ENCODE results near the gene NOL4L.

Gene NOL4L

DNA sequence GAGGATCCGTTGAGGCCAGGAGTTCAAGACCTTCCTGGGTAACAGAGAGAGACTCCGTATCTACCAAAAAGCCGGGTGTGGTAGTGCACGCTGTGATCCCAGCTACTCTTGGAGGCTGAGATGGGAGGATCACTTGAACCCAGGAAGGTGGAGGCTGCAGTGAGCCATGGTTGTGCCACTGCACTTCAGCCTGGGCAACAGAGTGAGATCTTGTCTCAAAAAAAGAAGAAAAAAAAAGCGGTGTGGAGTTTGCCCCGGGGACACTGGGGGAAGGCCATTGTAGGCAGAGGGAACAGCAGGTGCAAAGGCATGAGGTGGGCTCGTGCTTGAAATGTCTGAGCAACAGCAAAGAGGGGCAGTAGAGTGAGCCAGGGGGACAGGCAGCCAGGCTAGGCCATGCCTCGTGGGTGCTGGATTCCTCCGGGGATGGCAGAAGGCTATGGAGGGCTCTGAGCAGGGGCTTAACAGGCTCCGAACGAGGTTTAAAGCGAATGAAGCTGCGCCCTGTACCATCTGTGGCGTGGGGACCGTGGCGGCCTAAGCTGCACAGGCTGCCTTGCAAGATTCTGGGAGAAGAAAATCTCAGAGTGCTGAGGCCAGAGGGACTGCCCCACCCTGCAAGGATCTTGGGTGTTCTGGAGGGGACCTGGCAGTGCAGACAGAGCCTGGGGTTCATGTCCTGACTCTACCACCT lies 36.9 kb upstream of the NOL4L start:
- H3K4me3 ChIP-seq (ENCODE audit: low read depth, low read length): no peak overlapping the region
- TF ChIP-seq CTCF (IDR thresholded peaks at IDR 0.05; ENCODE audit: borderline replicate concordance, insufficient read depth, low read depth, low read length): no peak

DNA sequence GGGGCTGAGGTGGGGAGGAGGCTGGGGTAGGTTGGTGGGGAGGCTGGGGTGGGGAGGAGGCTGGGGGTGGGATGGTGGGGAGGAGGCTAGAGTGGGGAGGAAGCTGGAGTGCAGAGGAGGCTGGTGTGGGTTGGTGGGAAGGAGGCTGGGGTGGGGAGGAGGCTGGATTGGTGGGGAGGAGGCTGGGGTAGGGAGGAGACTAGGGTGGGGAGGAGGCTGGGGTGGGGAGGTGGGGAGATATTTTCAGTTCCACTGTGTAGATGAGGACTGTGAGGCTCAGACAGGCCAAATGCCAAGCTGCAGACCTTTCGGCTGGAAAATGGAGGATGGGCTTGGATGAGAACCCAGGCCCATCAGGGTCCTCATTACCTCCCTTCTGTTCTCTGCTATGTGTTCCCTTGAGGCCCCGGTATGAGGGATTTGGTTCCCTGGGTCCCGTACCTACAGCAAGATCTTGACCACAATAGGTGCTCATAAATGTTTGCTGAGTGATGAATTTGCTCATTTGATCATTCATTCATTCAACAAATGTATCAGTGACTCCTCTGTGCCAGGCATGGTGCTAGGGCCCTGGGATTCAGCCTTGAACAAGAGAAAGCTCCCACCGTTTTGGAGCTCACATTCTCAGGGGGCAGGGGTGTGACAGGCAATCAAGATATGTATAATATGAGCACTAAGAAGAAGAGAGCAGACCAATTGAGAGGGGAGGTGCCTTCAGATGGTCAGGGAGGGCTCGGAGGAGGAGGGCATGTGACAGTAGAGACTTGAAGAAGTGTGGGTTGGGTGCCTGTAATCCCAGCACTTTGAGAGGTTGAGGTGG lies 36.1 kb upstream of the NOL4L start:
- no peak overlapping the region for H3K4me3 ChIP-seq (ENCODE audit: low read depth, low read length)
- no peak for TF ChIP-seq CTCF (IDR thresholded peaks at IDR 0.05; ENCODE audit: borderline replicate concordance, insufficient read depth, low read depth, low read length)

- TF ChIP-seq CTCF (IDR thresholded peaks at IDR 0.05; ENCODE audit: borderline replicate concordance, insufficient read depth, low read depth, low read length): no peak
- H3K4me3 ChIP-seq (ENCODE audit: low read depth, low read length): no peak overlapping the region
These were observed 34.5 kb upstream of the NOL4L start for GRCh38 chr20:32619586-32619985.

DNA sequence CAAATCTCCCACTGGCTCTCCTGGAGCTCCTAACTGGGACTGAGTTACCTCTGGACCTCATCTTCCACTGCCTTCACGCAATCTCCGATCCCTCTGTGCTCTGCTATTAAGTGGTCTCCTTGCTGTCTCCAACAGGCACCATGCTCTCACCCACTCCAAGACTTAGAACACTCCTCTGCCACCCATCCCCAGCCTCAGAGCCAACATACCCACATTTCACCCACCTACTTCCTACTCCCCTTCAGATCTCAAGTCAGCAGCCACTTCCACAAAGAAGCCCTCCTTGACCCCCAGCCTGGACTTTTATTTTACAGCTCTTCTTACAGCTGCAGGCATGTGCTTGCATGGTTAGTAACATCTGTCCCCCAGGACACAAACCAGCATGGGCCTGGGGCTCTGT lies 29.6 kb upstream of the NOL4L start:
- no peak overlapping the region for H3K4me3 ChIP-seq (ENCODE audit: low read depth, low read length)
- TF ChIP-seq CTCF (IDR thresholded peaks at IDR 0.05; ENCODE audit: borderline replicate concordance, insufficient read depth, low read depth, low read length): no peak

DNA sequence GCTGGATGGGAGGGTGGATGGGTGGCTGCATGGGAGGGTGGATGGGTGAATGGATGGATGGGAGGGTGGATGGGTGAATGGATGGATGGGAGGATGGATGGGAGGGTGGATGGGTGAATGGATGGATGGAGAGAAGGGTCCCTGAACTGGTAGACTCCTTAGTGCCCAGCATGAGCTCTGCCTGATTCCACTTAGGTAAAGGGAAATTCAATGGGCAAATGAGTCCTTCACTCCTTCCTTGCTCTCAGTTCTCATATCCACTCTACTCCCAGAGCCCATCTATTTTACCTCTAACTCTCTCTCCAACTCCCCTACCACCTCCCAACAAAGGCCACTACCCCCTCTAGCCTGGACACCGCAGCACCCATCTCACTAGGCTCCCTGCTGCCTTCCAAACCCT lies 29.2 kb upstream of the NOL4L start:
- no peak overlapping the region for H3K4me3 ChIP-seq (ENCODE audit: low read depth, low read length)
- no peak for TF ChIP-seq CTCF (IDR thresholded peaks at IDR 0.05; ENCODE audit: borderline replicate concordance, insufficient read depth, low read depth, low read length)

GRCh38 chr20:32613192-32614053 lies 28.3 kb upstream of the NOL4L start:
- H3K4me3 ChIP-seq (ENCODE audit: low read depth, low read length): no peak overlapping the region
- TF ChIP-seq CTCF (IDR thresholded peaks at IDR 0.05; ENCODE audit: borderline replicate concordance, insufficient read depth, low read depth, low read length): no peak
